HG03066 (cell line): ENCODE measurements around the gene RAB41.
"Not testable (repeated sequence)": the region's sequence is repeated elsewhere in the genome, so short reads cannot be mapped to it uniquely, and the experiment has no call there.

Source experiments
- ATAC-seq: cut with Tn5 transposase; IDR thresholded peaks from one replicate; pipeline ENCODE4 v1.9.1; 2021; ENCODE audit warnings: low read depth; ENCODE audit not compliant: unreplicated experiment

Gene RAB41

DNA sequence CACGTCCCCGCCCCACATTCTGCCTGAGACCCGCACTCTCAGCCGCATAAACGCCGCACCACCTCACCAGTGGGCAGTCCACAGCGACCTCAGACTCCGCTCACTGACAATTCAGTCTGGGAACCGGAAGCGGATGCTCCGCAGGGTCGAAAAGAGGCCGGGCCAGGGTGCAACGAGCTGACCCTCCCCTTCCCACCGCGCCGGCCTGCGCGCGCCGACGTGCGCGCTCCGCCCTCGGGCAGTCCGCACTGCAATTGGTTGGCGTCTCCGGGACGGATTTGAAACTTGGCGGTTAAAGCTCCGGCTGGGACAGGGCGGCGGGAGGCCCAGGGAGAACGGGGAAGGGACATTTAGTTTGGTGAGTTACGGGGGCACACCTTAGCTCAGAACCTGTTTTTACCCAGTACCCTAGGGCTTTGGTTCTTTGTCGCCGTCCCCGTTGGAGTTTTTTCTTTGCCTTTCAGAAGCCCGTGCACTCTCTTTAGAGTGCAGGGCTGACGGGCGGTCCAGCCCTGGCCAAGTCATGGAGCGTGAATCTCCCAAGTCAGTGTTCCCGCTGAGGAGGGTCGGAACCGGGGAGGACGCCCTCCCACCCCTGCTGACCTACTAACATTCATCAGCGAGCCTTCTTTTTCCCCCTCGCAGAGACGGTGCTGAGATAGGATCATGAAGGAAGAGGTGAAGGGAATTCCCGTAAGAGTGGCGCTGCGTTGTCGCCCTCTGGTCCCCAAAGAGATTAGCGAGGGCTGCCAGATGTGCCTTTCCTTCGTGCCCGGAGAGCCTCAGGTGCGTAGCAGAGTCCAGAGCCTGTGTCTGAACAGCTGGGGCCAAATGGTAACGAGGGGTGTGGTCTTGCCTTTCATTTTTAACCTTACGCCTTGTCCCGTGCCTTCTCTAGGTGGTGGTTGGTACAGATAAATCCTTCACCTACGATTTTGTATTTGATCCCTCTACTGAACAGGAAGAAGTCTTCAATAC is 8.1 kb downstream of the RAB41 start, which contains the start of the genes KIF4A and PDZD11:
Gene KIF4A (plus strand): TSS at position 312 of the 978 bp plus-strand sequence. CDS start 355 bp downstream, at position 667.
Gene PDZD11 (minus strand): TSS at position 135 of the 978 bp plus-strand sequence. CDS start 586 bp downstream, outside the sequence.
- peak; percentile 98 for ATAC-seq

DNA sequence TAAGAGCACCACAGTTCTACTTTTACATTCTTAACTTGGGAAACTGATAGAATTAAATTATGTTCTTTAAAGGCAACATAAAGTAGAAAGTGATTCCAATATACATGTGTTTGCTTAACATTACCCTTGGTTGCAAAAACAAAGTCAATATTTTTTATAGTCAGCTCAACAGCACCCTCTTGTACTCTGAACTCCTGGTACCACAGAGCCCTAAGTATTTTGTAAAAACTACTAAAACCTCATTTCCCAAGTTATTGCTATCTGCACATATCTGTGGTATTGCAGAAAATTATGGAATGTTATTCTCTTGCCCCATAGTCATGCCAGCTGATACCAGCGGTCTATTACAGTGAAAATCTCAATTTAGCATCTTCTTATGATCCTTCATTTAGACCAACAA is 10.8 kb downstream of the RAB41 start:
- ATAC-seq, result no peak

DNA sequence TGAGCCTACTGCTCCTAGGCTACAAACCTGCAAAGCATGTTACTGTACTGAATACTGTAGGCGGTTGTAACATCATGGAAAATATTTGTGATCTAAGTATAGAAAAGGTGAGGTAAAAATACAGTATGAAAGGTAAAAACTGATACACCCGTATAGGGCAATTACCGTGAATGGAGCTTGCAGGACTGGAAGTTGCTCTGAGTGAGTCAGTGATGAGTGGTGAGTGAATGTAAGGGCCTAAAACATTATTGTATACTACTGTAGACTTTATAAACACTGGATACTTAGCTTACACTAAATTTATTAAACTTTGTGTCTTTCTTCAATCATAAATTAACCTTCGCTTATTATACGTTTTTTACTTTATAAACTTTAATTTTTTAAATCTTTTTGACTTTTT is 11.6 kb downstream of the RAB41 start:
- no peak for ATAC-seq

DNA sequence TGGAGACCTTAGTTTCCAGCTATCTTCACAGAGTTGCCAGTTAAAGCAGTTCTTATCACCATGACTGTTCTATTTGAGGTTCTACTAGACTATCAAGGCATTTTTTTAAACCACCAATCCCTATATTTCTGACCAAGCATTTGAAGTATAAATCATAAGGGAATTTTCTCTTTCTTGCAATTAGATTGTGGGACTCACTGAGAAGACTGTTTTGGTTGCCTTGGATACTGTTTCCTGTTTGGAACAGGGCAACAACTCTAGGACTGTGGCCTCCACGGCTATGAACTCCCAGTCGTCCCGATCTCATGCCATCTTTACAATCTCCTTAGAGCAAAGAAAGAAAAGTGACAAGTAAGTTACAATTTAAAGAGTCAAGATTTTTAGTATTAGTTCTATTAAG is 19.7 kb downstream of the RAB41 start:
- no peak for ATAC-seq

DNA sequence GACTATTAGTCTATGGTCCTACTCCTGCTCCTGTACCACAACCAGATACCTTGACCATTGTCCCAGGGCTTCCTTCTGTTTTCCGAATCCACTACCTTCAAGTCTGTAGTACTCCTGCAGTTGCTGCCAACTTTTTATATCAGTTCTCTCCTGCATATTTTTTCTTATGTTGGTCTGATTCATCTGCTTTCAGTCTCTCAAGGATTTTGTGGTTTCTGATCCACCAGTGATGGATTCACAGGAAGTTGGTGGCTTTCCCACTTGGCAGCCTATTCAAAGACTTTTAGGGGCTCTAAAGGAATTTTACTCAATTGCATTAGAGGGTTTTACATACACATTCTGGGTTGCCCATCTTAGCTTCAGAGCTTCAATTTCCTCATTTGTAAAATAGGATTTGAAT is 31.5 kb downstream of the RAB41 start:
- ATAC-seq, result no peak

DNA sequence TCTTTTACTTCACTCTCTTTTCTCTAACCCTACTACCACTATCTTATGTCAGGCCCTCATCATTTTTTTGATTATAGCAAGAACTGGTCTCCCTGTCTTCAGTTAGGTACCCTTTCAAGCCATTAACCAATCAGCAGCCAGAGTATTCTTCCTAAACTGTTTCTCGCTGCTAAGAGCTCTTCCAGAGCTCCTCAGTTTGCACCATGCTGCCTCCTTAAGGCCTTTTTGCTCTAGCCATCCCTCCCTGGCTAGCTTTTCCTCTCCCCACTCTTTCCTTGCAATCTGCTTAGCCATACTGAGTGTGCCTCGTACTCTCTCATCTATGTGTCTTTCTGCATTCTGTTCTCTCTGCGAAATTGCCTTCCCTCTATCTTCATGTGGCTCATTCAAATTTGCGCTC is 40.8 kb downstream of the RAB41 start:
- ATAC-seq, result no peak

DNA sequence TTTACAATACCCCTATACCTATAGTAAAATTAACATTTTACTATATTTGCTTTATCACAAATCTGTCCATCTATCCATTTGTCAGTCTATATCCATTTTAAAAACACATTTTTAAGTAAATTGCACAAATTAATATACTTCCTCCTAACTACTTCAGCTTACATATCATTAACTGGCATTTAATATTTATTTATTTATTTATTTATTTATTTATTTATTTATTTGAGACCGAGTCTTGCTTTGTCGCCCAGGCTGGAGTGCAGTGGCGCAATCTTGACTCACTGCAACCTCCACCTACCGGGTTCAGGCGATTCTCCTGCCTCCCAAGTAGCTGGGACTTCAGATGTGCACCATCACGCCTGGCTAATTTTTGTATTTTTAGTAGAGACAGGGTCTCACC is 41.7 kb downstream of the RAB41 start:
- ATAC-seq, result not testable (repeated sequence)

DNA sequence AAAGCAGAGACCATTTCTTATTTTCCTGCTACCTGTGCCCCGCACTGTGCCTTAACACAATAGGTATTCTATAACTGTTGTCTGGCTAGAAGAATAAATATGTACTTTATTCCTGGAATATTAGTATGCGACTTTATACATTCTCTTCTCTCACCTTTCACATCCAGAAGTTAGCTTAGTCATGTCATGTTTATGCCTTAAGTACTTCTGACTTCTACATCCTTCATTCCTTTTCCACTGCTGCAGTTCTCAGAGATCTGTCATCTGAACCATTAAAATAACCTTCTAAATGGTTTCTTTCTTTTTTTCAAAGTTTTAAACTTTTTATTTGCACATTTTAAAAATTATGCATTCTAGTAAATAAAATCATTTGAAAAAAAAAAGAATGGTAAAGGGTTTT is 42.4 kb downstream of the RAB41 start:
- ATAC-seq, result no peak

DNA sequence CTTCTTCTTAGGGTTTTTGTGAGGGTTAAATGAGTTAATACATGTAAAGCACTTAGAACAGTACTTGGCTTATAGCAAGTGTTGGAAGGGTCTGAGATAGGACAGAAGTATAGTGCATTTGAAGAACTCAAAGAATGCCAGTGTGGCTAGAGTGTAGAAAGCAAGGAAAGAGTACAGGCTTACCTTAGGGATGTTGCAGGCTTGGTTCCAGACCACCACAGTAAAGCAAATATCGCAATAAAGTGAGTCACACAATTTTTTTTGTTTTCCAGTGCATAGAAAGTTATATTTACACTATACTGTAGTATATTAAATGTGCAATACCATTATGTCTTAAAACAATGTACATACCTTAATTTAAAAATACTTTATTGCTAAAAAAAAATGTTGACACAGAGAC is 49.2 kb downstream of the RAB41 start:
- ATAC-seq, result no peak

DNA sequence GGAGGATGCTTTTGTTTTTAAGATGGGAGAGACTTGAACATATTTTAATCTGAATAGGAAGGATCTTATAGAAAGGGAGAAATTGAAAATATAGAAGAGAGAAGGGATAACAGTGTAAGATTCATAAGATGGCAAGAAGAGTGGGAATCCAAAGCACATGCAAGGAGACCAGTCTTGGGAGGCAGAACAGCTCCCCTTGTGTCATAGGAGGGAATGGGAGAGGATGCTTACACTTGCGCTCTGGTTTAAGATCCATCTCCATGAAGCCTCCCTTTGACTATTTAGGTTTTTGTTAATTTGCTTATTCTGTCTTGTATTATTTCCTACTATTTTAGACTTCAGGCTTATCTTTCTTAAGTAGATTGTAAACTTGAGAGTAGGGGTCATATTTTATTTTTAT is 50.6 kb downstream of the RAB41 start:
- no peak for ATAC-seq
